ENCODE measurements around the gene SMPX.

The SMPX gene

GRCh38 chrX:21744060-21744459 is 13.9 kb downstream of the SMPX start:
- DNase-seq (ENCODE audit: low read depth in 2 of 2) = no peak

- no peak for DNase-seq (ENCODE audit: low read depth in 2 of 2)
Measured at GRCh38 chrX:21741869-21742701, 15.8 kb downstream of the SMPX start.

GRCh38 chrX:21741364-21741763 is 16.6 kb downstream of the SMPX start:
- no peak for DNase-seq (ENCODE audit: low read depth in 2 of 2)

GRCh38 chrX:21740329-21741274 is 17.3 kb downstream of the SMPX start:
- DNase-seq (ENCODE audit: low read depth in 2 of 2) = no peak

- no peak for DNase-seq (ENCODE audit: low read depth in 2 of 2)
Measured at GRCh38 chrX:21738950-21739287, 19.0 kb downstream of the SMPX start.

- DNase-seq (ENCODE audit: low read depth in 2 of 2) = no peak
Measured at GRCh38 chrX:21738210-21738949, 19.5 kb downstream of the SMPX start.

- no peak for DNase-seq (ENCODE audit: low read depth in 2 of 2)
Measured at GRCh38 chrX:21735768-21736127, 22.2 kb downstream of the SMPX start.

- DNase-seq (ENCODE audit: low read depth in 2 of 2) = no peak
Measured at GRCh38 chrX:21735038-21735767, 22.7 kb downstream of the SMPX start.

- DNase-seq (ENCODE audit: low read depth in 2 of 2) = no peak
Measured at GRCh38 chrX:21734175-21734574, 23.7 kb downstream of the SMPX start.

- DNase-seq (ENCODE audit: low read depth in 2 of 2) = no peak
Measured at GRCh38 chrX:21733705-21734104, 24.2 kb downstream of the SMPX start.

- no peak for DNase-seq (ENCODE audit: low read depth in 2 of 2)
Measured at GRCh38 chrX:21730026-21730425, 27.9 kb downstream of the SMPX start.

GRCh38 chrX:21728276-21728968 is 29.5 kb downstream of the SMPX start:
- DNase-seq (ENCODE audit: low read depth in 2 of 2) = no peak

- no peak for DNase-seq (ENCODE audit: low read depth in 2 of 2)
Measured at GRCh38 chrX:21725916-21726315, 32.0 kb downstream of the SMPX start.

- DNase-seq (ENCODE audit: low read depth in 2 of 2) = no peak
Measured at GRCh38 chrX:21725496-21725895, 32.4 kb downstream of the SMPX start.

GRCh38 chrX:21723814-21724213 is 34.1 kb downstream of the SMPX start:
- no peak for DNase-seq (ENCODE audit: low read depth in 2 of 2)

GRCh38 chrX:21723084-21723483 is 34.8 kb downstream of the SMPX start:
- DNase-seq (ENCODE audit: low read depth in 2 of 2) = no peak

- no peak for DNase-seq (ENCODE audit: low read depth in 2 of 2)
Measured at GRCh38 chrX:21721195-21721594, 36.7 kb downstream of the SMPX start.

GRCh38 chrX:21718575-21718974 is 39.3 kb downstream of the SMPX start:
- no peak for DNase-seq (ENCODE audit: low read depth in 2 of 2)

GRCh38 chrX:21717802-21718201 is 40.1 kb downstream of the SMPX start:
- no peak for DNase-seq (ENCODE audit: low read depth in 2 of 2)

GRCh38 chrX:21715825-21716224 is 42.1 kb downstream of the SMPX start:
- no peak for DNase-seq (ENCODE audit: low read depth in 2 of 2)

GRCh38 chrX:21715337-21715736 is 42.6 kb downstream of the SMPX start:
- no peak for DNase-seq (ENCODE audit: low read depth in 2 of 2)
